ENCODE measurements around the gene ASXL1.
A peak's percentile ranks its signal among the peaks of the same experiment; 100 is the strongest.
"Not testable (repeated sequence)": the region's sequence is repeated elsewhere in the genome, so short reads cannot be mapped to it uniquely, and the experiment has no call there.

The ASXL1 gene

GRCh38 chr20:32464401-32465091 is 106.4 kb downstream of the ASXL1 start:
- Histone ChIP-seq H3K9me3 (ENCODE audit: severe bottlenecking) (no peaks in the 10 kb centered on the region), H3K36me3 (ENCODE audit: low read depth) (no peaks in the 10 kb centered on the region), H3K4me1 (ENCODE audit: insufficient read depth, poor library complexity, severe bottlenecking) (no peaks in the 10 kb centered on the region), H3K4me3 (ENCODE audit: severe bottlenecking) (no peak overlapping the region), H3K27me3 (ENCODE audit: insufficient read depth, poor library complexity, severe bottlenecking) (no peaks in the 10 kb centered on the region), H3K27ac (ENCODE audit: poor library complexity, severe bottlenecking) (no peak overlapping the region)
- DNase-seq (ENCODE audit: low spot score) = peak; percentile 81
- no peak for TF ChIP-seq CTCF (IDR thresholded peaks at IDR 0.05; ENCODE audit: poor library complexity, severe bottlenecking)
- ATAC-seq (ENCODE audit: low read depth) = no peak

- DNase-seq (ENCODE audit: low spot score) (peak; percentile 79), ATAC-seq (ENCODE audit: low read depth) (no peak)
- no peak for TF ChIP-seq CTCF (IDR thresholded peaks at IDR 0.05; ENCODE audit: poor library complexity, severe bottlenecking)
- H3K4me3 ChIP-seq (ENCODE audit: severe bottlenecking) = no peak overlapping the region
- no peaks in the 10 kb centered on the region for H3K27me3 ChIP-seq (ENCODE audit: insufficient read depth, poor library complexity, severe bottlenecking)
- H3K27ac ChIP-seq (ENCODE audit: poor library complexity, severe bottlenecking) = no peak overlapping the region
- H3K9me3 ChIP-seq (ENCODE audit: severe bottlenecking) = no peaks in the 10 kb centered on the region
- H3K36me3 ChIP-seq (ENCODE audit: low read depth) = no peaks in the 10 kb centered on the region
- H3K4me1 ChIP-seq (ENCODE audit: insufficient read depth, poor library complexity, severe bottlenecking) = peaks cover 3% of the 10 kb centered on the region
Measured at GRCh38 chr20:32465092-32465900, 107.2 kb downstream of the ASXL1 start.

- H3K36me3 ChIP-seq (ENCODE audit: low read depth); H3K4me3 ChIP-seq (ENCODE audit: severe bottlenecking); H3K27me3 ChIP-seq (ENCODE audit: insufficient read depth, poor library complexity, severe bottlenecking); ATAC-seq (ENCODE audit: low read depth); H3K4me1 ChIP-seq (ENCODE audit: insufficient read depth, poor library complexity, severe bottlenecking); DNase-seq (ENCODE audit: low spot score); H3K27ac ChIP-seq (ENCODE audit: poor library complexity, severe bottlenecking); H3K9me3 ChIP-seq (ENCODE audit: severe bottlenecking): not testable (repeated sequence)
Measured at GRCh38 chr20:32465901-32466675, 108.0 kb downstream of the ASXL1 start.

- H3K27me3 ChIP-seq (ENCODE audit: insufficient read depth, poor library complexity, severe bottlenecking) = no peaks in the 10 kb centered on the region
- ATAC-seq (ENCODE audit: low read depth) = no peak
- TF ChIP-seq CTCF (IDR thresholded peaks at IDR 0.05; ENCODE audit: poor library complexity, severe bottlenecking) = no peak
- no peak overlapping the region for H3K4me3 ChIP-seq (ENCODE audit: severe bottlenecking)
- no peak overlapping the region for H3K27ac ChIP-seq (ENCODE audit: poor library complexity, severe bottlenecking)
- peak; percentile 81 for DNase-seq (ENCODE audit: low spot score)
- H3K36me3 ChIP-seq (ENCODE audit: low read depth) = no peaks in the 10 kb centered on the region
- H3K4me1 ChIP-seq (ENCODE audit: insufficient read depth, poor library complexity, severe bottlenecking) = peaks cover 8% of the 10 kb centered on the region
- no peaks in the 10 kb centered on the region for H3K9me3 ChIP-seq (ENCODE audit: severe bottlenecking)
Measured at GRCh38 chr20:32466739-32467505, 108.8 kb downstream of the ASXL1 start.

Data from RWPE2 (cell line).